SK-N-SH treated with all-trans-retinoic acid at 6 μM for 48 hours (cell line): ENCODE data around the gene NCKAP5.
"Not testable (repeated sequence)": the region's sequence is repeated elsewhere in the genome, so short reads cannot be mapped to it uniquely, and the experiment has no call there.

ENCODE experiments used
- CSDC2 ChIP-seq: fragments of 250-450 bp; sonication (Bioruptor Pico); IDR thresholded peaks from 2 replicates; pipeline ENCODE4 v1.5.0; 2020; ENCODE audit warnings: mild to moderate bottlenecking, moderate library complexity
- RARB ChIP-seq: fragments of 250-450 bp; sonication (Bioruptor Pico); IDR thresholded peaks from 2 replicates; pipeline ENCODE4 v1.8.0; 2021; ENCODE audit warnings: mild to moderate bottlenecking, moderate library complexity
- TCF4 ChIP-seq: fragments of 250-450 bp; sonication (Bioruptor Pico); IDR thresholded peaks from 2 replicates; pipeline ENCODE4 v1.8.0; 2021; ENCODE audit warnings: mild to moderate bottlenecking, moderate library complexity, borderline replicate concordance
- TOX ChIP-seq: fragments of 250-450 bp; sonication (Bioruptor Pico); IDR thresholded peaks from 2 replicates; pipeline ENCODE4 v1.8.0; 2021; ENCODE audit warnings: mild to moderate bottlenecking, moderate library complexity, borderline replicate concordance

GRCh38 chr2:133519677-133520076 is 48.6 kb downstream of the NCKAP5 start:
- not testable (repeated sequence) for TF ChIP-seq RARB, CSDC2, TOX, TCF4 (CRISPR knock-in tag)
